Measurements from ENCODE around the gene SESN3.
A peak's percentile ranks its signal among the peaks of the same experiment; 100 is the strongest.
"Not testable (repeated sequence)": the region's sequence is repeated elsewhere in the genome, so short reads cannot be mapped to it uniquely, and the experiment has no call there.

Gene SESN3

DNA sequence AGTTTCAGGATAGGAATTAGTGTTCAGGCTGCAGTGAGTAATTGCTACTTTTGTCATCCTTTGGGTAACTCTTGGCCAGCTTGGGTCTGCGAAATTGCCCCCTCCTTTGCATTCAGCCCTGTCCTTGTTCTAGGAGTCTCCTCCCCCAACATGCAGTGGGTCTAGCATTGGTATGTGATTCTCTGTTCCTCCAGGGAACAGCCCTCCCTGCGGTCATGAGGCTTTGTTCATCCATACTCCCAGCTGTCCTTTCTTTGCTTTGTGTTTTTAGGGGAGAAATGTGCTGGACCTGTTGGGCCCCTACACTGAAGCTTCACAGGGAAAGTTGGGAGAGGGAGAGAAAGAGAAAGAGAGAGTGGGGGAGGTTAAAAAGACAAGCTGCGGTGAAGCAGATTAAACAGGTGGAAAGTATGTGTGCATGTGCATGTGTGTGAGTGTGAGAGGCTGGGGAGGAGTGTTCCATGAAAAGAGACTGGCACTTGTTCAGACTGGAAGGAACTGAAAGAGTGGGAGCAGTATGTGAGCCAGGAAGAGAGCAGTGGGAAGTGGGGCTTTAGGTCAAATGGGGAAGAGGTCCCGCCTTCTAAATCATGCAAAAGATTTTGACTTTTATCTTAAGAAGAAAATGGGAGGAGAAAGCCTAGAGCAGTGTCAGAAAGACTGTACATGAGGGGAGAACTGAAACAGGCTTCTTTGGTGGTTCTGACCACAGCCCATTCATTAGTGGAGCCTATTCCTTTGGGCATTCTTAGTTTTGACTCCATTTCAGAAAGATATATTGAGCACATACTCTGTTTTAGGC, 17.9 kb upstream of the SESN3 start:
- DNase-seq: no peak

DNA sequence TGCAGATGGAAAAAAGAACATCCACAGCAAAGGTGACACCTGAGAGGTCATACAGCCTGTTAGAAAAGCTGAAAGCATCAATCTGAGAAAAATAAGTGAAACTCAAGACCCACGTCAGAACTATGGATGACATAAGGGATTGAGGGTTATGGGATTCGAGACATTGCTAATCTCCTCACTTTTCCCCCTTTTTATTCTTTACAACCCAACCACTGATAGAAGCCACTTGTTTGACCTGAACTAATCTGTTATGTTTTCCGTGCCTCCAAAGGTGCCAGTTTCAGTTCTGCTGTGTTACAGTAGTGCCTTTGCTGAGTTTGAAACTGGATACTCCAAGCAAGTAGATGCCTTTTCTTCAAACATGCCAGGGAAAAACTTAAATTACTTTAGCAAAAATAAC, 16.9 kb upstream of the SESN3 start:
- DNase-seq: no peak

DNA sequence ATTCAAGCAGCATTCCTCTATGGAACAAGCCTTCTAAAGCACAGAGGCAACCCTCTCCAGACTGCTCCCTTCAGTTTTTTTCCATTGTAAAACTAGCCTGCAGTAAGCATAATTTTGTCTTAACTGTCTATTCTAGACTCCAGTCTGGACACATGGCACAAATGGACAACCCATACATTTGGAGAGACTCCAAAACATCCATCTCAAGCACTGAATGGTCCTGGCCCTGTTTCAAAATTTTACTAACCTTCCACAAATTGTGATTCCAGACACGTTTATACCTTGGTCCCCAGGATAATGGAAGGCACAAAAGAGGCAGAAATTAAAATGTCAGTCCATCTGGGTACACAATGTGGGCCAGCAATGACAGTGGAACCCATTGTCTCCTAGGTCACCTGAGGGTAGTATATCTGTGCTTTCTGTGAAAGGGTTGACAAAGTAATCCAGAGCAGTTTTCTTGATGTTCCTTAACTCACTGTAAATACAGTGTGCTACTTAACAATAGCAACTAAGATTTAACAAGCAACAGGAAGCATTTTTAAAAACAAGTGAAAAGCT, 16.2 kb upstream of the SESN3 start:
- DNase-seq: no peak

DNA sequence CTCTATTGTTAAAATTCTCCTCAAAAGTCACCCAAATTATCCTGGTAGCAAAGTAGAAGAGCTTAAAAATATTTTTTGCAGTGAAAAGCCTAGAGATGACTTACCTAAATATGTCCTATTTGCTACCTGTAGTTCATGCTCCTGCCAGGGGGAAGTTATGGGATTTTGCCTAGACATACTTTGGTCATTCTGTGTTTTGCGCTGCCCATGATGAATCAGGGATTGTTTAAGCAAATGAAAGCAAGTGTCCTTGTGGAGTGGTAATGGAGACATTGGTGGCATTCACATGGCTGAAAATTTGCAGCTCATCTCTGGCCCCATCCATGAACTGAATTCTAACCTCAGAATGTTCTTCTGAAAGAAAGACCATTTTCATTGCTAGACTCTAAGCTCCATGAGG, 14.6 kb upstream of the SESN3 start:
- DNase-seq: no peak

- no peak for DNase-seq
These were observed 14.0 kb upstream of the SESN3 start for GRCh38 chr11:95245038-95245437.

- DNase-seq: no peak
These were observed 12.7 kb upstream of the SESN3 start for GRCh38 chr11:95243673-95244072.

GRCh38 chr11:95242845-95243605, 12.0 kb upstream of the SESN3 start:
- DNase-seq: no peak

DNA sequence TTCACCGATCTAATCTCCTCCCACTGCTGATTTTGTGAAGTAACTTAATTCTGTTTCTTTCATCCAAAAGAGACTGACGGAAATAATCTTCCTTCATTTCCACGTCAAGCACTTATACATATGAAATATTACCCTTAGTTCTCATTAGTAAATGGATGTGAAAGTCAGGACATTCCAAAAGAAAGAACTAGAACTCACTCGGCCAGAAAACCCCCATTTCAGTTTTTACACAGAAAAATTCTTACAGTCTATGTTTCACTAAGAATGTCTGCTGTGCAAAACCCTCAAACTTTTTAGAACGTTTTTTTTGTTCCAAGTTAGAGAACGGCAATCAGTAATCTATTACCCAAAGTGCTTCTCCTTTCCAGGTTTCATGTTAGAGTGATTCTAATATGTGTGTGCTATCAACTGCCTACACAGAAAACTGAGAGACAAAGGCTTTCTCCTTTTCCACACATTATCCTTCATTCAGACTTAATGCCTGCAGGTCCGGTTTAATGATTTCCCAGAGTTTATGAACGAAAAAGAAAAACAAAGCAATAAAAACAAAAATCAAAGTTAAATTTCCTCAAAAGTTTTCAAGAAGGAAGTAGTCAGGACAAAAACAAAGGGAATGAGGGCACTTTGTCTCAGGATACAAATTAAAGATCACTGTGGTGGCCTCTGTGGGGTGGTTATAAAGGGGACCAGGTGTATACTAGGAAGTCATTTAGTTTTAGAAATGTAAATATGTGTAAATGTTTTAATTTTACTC, 11.3 kb upstream of the SESN3 start:
- DNase-seq: no peak

DNA sequence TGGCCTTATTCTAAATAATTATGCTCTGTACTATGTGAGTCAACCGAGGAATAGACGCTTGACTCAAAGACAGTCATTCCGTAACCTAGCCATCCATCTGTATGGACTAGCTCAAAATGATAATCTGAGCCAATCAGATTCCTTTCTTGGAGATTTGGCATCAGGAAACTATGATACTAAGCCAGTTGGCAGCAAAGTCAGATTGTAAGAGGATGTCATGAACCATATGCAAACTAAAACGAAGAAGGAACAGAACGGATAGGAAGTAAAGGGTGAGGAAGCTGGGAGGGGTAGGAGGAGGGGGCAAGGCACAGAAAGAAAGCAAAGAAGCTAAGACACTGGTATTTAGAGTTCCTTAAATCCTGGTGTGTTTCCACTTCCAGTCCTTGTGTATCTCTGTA, 10.7 kb upstream of the SESN3 start:
- no peak for DNase-seq

DNA sequence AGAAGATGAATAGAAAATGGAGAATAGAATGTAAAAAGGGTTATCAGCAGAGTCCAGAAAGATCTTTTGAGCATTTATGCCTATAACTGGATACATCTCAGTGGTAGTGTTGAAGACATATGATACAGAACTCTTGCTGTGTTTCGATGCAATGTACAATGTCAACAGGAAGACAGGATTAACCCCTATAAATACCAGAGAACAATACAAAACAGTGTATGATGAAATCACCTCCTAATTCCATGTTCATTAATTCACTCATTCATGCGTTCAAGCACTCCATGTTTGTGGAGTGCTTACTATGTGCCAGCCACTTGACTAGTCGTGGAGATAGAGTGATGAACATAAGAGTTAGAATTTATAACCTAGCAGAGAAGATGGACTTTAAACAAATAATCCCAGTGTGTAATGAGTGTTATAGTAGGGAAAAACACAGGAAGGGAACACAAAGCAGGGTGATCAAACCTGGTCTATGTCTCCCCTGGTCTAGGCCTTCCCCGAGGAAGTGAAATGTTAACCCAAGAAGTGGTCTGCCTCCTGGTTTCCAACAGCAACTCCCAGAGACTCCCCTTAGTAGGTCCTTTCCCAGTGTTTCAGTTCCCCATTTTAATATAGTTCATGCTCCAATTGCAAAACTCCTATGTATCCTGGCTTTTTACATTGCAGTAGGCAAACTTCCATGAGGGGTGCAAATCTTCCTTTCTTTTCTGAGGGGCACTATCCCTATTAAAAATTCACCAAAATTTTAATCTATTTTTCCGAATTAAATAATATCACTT, 9.1 kb upstream of the SESN3 start:
- DNase-seq: no peak

DNA sequence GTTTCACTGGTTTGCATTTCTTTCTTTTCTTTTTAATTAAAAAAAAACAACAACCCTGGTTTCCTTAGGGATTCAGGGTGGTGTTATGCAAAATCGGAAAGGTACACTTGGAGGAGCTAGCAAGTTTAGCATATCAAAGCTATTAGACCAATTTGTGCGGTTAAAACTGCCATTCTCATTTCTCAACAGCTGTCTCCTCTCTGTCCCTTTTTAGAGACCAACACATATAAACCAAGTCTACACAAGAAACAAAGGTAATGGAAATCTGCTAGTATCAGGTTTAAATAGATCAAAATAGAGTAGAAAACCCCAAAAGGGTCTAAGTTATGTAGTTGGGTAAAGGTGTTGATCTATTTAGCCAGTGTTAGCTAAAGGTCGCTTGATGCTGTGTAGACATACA, 1.7 kb upstream of the SESN3 start:
- no peak for DNase-seq

DNA sequence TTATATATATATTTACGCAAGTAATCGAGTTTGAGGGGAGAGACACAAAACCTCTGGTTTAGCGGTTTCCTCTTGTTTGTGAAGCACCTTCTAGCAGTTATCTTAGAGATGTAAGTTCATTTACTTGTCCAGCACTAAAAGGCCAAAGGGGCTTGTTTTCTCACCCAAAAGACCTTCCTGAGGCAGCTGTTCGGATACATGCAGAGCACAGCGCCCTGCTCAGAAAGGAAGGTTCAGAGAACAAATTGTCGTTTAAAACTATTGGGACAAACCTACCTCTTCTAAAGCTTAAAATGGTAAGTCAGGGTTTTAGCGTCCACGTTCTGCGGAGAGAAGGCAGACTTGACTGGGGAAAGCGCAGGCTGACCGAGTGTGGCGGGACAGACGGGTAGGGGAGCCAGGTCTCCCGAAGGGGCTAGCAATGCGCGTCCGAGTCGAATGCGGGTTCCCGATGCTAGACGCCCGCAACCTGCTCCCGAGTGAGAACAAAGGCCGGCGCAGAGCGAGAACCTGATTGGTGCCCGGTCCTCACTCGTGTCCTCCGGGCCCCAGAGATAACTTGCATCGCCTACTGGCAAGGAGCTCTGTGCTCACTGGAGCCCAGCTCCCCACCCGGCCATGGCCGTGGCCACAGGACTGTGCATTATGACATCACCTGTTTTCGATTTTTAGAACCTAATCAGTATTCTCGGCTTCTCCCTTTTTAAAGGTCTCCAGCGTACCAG, 1.0 kb upstream of the SESN3 start:
- DNase-seq: peak; percentile 39

GRCh38 chr11:95230810-95231126, 234 bp downstream of the SESN3 start:
- DNase-seq: no peak

DNA sequence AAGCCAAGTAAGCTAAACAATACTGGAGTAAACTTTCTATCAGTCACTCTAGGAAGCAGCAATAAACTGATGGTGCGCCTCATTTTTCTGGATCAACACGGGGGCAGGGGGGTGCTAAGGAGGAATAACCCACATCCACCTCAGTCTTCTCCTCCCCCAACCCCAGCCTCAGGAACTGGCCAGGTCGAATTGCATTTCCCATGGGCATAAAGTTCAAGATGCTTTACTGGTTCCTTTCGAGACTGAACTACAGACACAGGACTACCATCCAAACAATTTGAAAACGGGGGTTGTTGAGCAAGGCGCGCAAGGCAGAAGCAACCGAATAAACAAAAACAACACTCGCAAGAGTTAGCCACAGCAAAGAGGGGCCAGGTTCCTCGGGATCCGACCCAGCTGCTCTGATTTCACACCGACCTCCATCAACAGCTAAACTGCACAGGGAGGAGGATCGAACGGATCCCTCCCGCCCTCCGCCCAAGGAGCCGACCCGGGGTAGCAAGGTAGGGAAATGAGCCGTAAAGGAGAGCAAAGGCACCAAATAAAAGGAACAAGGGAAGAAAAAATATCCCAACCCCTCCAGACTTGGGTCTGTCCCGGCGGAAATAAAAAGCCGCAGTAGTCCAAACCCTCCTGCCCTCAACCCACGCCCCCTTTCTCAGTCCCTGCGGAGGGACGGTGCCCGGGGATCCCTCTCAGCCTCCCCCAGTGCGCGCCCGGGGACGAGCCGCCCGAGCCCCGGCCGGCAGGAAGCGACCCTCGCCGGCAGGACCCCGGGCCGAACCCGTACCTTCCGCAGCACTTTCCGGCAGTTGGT, 801 bp downstream of the SESN3 start:
- DNase-seq: no peak

DNA sequence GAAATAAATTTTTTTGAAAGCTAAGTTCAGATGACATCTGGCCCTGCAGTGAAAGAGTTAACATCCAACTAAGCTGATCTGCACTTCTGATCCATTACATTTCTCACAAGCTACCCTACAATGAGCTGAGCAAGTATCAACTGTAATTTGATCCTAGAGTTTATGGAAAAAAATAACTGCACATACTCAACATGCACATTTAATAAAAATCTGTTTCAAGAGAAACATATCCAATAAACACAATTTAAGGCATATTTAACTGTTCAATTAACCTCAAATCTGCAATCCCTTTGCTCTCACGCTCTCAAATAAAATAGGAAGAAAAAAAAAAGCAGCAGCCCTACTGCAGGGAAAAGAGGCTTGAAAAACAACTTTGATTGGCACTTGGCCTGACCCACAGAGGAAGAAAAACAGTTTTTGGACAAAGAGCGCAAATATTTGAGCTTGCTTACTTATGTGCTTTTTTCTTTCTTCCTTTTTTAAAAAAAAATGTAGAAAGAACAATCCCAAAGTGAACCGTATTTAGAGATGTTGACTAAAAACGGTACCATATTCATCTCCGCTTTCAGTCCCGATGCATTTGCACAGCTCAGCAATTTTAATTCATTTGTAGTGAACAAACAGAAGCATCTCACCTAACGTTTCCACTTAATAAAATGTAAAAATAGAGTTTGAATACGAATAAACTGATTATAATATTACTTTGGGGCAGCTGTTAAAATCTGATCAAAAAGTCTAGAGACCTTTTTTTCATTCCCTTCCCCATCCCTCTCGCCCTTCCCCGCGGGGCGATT, 1.6 kb downstream of the SESN3 start:
- DNase-seq: no peak

- no peak for DNase-seq
These were observed 2.8 kb downstream of the SESN3 start for GRCh38 chr11:95228081-95228749.

DNA sequence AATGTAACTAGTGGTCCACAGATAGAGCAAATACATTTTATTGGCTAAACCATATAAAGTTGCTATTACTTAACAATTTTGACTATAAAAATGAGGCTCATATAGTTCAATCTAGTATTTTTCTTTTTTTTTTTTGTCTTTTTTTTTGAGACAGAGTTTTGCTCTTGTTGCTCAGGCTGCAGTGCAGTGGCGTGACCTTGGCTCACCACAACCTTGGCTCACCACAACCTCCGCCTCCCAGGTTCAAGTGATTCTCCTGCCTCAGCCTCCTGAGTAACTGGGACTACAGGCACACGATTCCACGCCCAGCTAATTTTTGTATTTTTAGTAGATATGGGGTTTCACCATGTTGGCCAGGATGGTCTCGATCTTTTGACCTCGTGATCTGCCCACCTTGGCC, 3.9 kb downstream of the SESN3 start:
- DNase-seq: not testable (repeated sequence)

DNA sequence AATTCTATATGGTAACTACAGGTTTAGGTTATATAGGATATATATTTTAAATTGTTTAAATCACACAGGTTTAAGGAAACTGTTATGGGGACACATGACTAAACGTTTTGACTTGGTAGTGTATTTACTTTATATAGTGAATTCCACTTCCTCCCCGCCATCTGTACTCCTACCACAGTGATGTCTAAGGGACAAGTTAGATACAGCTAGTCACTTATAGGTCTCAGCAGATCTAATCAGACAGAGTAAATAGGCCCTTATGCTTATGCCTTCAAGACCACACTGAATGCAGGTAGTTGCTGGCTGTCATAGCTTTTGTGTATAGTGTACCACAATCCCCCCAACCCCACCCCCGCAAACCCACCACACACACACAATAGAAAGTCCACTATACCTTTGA, 8.2 kb downstream of the SESN3 start:
- DNase-seq: no peak

DNA sequence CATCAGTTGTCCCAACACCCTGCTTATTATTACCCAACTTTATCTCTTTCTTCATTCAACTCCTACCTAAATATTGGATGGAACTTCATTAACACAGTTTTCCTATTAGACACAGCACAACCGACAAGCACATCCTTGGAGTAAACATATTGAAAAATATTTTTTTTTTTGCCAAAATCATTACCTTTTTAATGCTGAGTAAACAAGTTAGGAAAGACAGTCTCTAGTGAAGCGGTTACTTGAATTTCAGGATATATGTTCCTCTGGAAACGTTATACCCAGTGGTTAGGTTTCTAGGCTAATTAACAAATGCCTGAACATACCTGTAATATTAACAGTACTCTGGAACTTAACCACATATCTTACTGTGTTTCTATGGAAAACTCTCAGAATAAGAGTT, 11.4 kb downstream of the SESN3 start:
- DNase-seq: no peak

GRCh38 chr11:95218149-95218548, 12.9 kb downstream of the SESN3 start:
- DNase-seq: no peak
